ENCODE data around the gene SYK.

Gene SYK

GRCh38 chr9:90893706-90894105 lies 92.1 kb downstream of the SYK start:
- Histone ChIP-seq H2AFZ (no peak overlapping the region), H3K27ac (no peak overlapping the region), H3K9me3 (ENCODE audit: control insufficient read depth, low read length) (no peaks in the 10 kb centered on the region), H3K4me3 (ENCODE audit: low read depth, low read length) (no peak overlapping the region), H3K36me3 (ENCODE audit: control insufficient read depth, insufficient read depth, low read length) (no peaks in the 10 kb centered on the region), H3K9ac (no peak overlapping the region), H3K79me2 (no peaks in the 10 kb centered on the region), H3K4me1 (no peaks in the 10 kb centered on the region), H3K4me2 (ENCODE audit: low read length) (no peak overlapping the region), H3K27me3 (ENCODE audit: control insufficient read depth, insufficient read depth, low read length) (no peaks in the 10 kb centered on the region)
- TF ChIP-seq CTCF (IDR thresholded peaks at IDR 0.05) = no peak

GRCh38 chr9:90894986-90895687 lies 93.5 kb downstream of the SYK start:
- no peak for TF ChIP-seq CTCF (IDR thresholded peaks at IDR 0.05)
- H2AFZ ChIP-seq = no peak overlapping the region
- no peaks in the 10 kb centered on the region for H3K36me3 ChIP-seq (ENCODE audit: control insufficient read depth, insufficient read depth, low read length)
- H3K27ac ChIP-seq = no peak overlapping the region
- no peaks in the 10 kb centered on the region for H3K9me3 ChIP-seq (ENCODE audit: control insufficient read depth, low read length)
- no peak overlapping the region for H3K4me3 ChIP-seq (ENCODE audit: low read depth, low read length)
- no peaks in the 10 kb centered on the region for H3K27me3 ChIP-seq (ENCODE audit: control insufficient read depth, insufficient read depth, low read length)
- H3K4me2 ChIP-seq (ENCODE audit: low read length) = no peak overlapping the region
- H3K79me2 ChIP-seq = no peaks in the 10 kb centered on the region
- no peaks in the 10 kb centered on the region for H3K4me1 ChIP-seq
- no peak overlapping the region for H3K9ac ChIP-seq

- Histone ChIP-seq H3K4me2 (ENCODE audit: low read length) (no peak overlapping the region), H2AFZ (no peak overlapping the region), H3K4me1 (no peaks in the 10 kb centered on the region), H3K9me3 (ENCODE audit: control insufficient read depth, low read length) (no peaks in the 10 kb centered on the region), H3K4me3 (ENCODE audit: low read depth, low read length) (no peak overlapping the region), H3K27me3 (ENCODE audit: control insufficient read depth, insufficient read depth, low read length) (no peaks in the 10 kb centered on the region), H3K9ac (no peak overlapping the region), H3K36me3 (ENCODE audit: control insufficient read depth, insufficient read depth, low read length) (no peaks in the 10 kb centered on the region), H3K79me2 (no peaks in the 10 kb centered on the region), H3K27ac (no peak overlapping the region)
- no peak for TF ChIP-seq CTCF (IDR thresholded peaks at IDR 0.05)
Measured at GRCh38 chr9:90895786-90896185, 94.2 kb downstream of the SYK start.

DNA sequence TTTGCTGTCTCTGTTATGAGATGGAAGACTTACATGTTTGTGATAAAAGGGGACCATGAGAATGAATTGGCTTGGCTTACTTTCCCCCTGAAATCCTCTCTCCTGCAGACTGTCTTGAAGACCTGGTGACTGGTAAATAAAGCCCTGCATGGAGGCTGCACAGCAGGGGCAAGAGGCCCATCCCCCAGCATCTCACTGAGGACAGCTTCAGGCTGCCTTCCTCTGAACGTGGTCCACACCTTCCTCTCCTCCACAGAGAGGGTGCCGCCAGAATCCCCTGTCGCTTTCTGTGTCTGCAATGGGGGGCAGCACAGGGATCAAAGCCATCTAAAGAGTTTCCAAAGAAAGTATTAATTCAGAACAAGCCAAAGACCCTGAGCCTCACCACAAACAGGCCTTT lies 94.6 kb downstream of the SYK start:
- TF ChIP-seq CTCF (IDR thresholded peaks at IDR 0.05) = no peak
- Histone ChIP-seq H3K27me3 (ENCODE audit: control insufficient read depth, insufficient read depth, low read length) (no peaks in the 10 kb centered on the region), H3K4me2 (ENCODE audit: low read length) (no peak overlapping the region), H3K79me2 (no peaks in the 10 kb centered on the region), H3K4me1 (no peaks in the 10 kb centered on the region), H3K9ac (no peak overlapping the region), H3K27ac (no peak overlapping the region), H2AFZ (no peak overlapping the region), H3K36me3 (ENCODE audit: control insufficient read depth, insufficient read depth, low read length) (no peaks in the 10 kb centered on the region), H3K4me3 (ENCODE audit: low read depth, low read length) (no peak overlapping the region), H3K9me3 (ENCODE audit: control insufficient read depth, low read length) (no peaks in the 10 kb centered on the region)

DNA sequence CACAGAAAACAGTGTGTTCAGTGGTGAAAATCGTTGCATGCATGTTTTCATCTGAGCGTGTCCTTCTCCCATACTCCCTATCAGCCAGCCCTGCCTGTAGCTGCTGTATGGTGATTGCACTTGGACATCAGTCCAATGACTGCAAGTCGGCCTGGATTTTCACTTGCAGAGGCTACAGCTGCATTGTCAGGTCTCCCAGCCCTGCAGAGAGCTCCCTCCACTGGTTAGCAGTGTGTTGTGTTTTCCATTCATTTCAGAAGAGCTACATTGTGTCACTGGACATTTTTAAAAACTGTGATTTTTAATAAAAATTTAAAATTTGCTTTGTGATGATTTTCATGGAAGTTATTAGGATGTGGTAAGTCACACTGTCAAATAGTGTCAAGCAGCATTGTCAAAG lies 96.6 kb downstream of the SYK start:
- Histone ChIP-seq H3K27ac (no peak overlapping the region), H2AFZ (no peak overlapping the region), H3K9ac (no peak overlapping the region), H3K4me2 (ENCODE audit: low read length) (no peak overlapping the region), H3K4me3 (ENCODE audit: low read depth, low read length) (no peak overlapping the region), H3K27me3 (ENCODE audit: control insufficient read depth, insufficient read depth, low read length) (no peaks in the 10 kb centered on the region), H3K4me1 (no peaks in the 10 kb centered on the region), H3K36me3 (ENCODE audit: control insufficient read depth, insufficient read depth, low read length) (no peaks in the 10 kb centered on the region), H3K79me2 (no peaks in the 10 kb centered on the region), H3K9me3 (ENCODE audit: control insufficient read depth, low read length) (no peaks in the 10 kb centered on the region)
- no peak for TF ChIP-seq CTCF (IDR thresholded peaks at IDR 0.05)

Measured in parathyroid adenoma (tissue), 2 donors.